DMS79 (cell line): ENCODE data around the gene PCDHB4.
"Not testable (repeated sequence)": the region's sequence is repeated elsewhere in the genome, so short reads cannot be mapped to it uniquely, and the experiment has no call there.

Experiments used
- DNase-seq: peaks from one replicate; lab custom pipeline; 2025; lab: John Stamatoyannopoulos, UW

PCDHB4 gene

DNA sequence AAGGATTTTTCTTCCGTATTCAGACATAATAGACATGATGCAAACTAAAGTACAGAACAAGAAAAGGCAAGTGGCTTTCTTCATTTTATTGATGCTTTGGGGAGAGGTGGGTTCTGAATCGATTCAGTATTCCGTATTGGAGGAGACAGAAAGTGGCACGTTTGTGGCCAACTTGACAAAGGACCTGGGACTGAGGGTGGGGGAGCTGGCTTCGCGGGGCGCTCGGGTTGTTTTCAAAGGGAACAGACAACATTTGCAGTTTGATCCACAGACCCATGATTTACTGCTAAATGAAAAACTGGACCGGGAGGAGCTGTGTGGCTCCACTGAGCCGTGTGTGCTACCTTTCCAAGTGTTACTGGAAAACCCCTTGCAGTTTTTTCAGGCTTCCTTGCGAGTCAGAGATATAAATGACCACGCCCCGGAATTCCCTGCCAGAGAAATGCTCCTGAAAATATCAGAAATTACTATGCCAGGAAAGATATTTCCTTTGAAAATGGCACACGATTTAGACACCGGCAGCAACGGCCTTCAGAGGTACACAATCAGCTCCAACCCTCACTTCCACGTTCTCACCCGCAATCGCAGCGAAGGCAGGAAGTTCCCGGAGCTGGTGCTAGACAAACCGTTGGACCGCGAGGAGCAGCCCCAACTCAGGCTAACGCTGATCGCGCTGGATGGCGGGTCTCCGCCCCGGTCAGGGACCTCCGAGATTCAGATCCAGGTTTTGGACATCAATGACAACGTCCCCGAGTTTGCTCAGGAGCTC, 28.8 kb downstream of the PCDHB4 start:
- no peak for DNase-seq

DNA sequence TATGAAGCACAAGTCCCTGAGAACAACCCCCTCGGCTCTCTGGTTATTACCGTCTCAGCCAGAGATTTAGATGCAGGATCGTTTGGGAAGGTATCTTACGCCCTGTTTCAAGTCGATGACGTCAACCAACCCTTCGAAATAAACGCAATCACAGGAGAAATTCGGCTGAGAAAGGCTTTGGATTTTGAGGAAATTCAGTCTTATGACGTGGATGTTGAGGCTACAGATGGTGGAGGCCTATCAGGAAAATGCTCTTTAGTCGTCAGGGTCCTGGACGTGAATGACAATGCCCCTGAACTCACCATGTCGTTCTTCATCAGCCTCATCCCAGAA, 29.3 kb downstream of the PCDHB4 start:
- DNase-seq, result no peak

DNA sequence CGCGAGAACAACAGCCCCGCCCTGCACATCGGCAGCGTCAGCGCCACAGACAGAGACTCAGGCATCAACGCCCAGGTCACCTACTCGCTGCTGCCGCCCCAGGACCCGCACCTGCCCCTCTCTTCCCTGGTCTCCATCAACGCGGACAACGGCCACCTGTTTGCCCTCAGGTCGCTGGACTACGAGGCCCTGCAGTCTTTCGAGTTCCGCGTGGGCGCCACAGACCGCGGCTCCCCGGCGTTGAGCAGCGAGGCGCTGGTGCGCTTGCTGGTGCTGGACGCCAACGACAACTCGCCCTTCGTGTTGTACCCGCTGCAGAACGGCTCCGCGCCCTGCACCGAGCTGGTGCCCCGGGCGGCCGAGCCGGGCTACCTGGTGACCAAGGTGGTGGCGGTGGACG, 30.0 kb downstream of the PCDHB4 start:
- DNase-seq, result not testable (repeated sequence)

DNA sequence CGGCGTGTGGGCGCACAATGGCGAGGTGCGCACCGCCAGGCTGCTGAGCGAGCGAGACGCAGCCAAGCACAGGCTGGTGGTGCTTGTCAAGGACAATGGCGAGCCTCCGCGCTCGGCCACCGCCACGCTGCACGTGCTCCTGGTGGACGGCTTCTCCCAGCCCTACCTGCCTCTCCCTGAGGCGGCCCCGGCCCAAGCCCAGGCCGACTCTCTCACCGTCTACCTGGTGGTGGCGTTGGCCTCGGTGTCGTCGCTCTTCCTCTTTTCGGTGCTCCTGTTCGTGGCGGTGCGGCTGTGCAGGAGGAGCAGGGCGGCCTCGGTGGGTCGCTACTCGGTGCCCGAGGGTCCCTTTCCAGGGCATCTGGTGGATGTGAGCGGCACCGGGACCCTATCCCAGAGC, 30.5 kb downstream of the PCDHB4 start:
- not testable (repeated sequence) for DNase-seq

DNA sequence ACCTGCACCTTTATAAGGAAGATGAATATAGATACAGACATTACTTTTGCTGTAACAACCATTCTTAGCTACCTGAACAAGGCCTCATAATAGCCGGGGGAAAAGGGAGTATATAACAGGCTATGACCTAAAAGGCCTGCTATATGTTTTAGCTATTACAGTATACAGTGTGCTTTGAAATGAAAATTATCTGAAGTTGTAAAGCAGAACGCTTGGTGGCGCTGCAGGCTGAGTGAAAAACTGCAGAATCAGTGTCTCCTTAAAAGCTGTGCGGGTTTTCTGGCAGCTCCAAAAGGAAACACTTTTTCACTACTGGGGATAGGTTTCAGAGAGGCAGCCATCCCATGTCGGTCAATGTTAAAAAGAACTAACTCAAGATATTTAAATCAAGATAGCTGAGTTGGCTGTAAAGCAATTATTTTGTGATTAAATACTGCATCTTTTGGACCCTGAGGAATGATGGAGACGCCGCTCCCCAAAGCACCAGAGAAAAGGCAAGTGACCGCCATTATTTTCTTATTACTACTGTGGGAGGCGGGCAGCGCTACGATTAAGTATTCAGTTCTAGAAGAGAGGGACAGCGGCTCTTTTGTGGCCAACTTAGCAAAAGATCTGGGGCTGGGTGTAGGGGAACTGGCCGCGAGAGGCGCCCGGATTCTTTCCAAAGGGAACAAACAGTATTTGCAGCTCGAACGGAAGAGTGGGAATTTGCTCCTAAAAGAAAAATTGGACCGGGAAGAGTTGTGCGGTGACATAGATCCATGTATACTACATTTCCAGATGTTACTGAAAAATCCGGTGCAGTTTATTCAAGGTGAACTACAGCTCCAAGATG, 34.1 kb downstream of the PCDHB4 start:
- no peak for DNase-seq

DNA sequence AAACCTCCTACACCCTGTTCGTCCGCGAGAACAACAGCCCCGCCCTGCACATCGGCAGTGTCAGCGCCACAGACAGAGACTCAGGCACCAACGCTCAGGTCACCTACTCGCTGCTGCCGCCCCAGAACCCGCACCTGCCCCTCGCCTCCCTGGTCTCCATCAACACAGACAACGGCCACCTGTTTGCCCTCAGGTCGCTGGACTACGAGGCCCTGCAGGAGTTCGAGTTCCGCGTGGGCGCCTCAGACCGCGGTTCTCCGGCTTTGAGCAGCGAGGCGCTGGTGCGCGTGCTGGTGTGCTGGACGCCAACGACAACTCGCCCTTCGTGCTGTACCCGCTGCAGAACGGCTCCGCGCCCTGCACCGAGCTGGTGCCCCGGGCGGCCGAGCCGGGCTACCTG, 35.7 kb downstream of the PCDHB4 start:
- DNase-seq, result not testable (repeated sequence)

DNA sequence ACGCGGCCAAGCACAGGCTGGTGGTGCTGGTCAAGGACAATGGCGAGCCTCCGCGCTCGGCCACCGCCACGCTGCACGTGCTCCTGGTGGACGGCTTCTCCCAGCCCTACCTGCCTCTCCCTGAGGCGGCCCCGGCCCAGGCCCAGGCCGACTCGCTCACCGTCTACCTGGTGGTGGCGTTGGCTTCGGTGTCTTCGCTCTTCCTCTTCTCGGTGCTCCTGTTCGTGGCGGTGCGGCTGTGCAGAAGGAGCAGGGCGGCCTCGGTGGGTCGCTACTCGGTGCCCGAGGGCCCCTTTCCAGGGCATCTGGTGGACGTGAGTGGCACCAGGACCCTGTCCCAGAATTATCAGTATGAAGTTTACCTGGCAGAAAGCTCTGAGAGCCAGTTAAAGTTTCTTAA, 36.3 kb downstream of the PCDHB4 start:
- not testable (repeated sequence) for DNase-seq

DNA sequence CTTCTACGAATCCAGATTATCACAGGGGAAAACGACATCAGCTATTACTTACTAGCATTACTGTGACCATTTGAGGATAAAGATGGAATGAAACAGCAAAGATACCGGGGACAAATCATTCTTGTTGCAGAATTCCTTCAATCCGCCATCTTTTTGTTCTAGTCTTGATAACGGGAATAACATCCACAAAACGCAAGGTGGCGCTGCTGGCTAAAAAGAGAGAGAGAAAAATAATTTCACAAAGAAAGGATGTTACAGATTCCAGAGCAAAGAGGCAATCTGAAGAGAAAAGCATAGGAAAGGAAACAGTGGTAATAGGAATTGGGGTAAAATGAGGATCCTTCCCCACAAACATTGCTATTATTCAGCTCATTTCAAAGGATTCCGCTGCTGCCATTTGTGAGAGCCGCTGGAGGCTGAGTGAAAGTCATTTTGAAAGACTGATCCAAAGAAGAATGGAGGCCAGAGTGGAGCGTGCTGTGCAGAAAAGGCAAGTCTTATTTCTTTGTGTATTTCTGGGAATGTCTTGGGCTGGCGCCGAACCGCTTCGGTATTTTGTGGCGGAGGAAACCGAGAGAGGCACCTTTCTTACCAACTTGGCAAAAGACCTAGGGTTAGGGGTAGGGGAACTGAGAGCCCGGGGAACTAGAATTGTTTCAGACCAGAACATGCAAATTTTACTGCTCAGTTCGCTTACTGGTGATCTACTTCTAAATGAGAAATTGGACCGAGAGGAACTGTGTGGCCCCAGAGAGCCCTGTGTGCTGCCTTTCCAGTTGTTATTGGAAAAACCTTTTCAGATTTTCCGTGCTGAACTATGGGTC, 51.0 kb downstream of the PCDHB4 start, which contains the start of gene PCDHB7:
Gene PCDHB7, plus strand, starts transcription at position 264 of the 824 bp plus-strand sequence. Its CDS starts 192 bp downstream, at position 456.
- DNase-seq, result no peak

DNA sequence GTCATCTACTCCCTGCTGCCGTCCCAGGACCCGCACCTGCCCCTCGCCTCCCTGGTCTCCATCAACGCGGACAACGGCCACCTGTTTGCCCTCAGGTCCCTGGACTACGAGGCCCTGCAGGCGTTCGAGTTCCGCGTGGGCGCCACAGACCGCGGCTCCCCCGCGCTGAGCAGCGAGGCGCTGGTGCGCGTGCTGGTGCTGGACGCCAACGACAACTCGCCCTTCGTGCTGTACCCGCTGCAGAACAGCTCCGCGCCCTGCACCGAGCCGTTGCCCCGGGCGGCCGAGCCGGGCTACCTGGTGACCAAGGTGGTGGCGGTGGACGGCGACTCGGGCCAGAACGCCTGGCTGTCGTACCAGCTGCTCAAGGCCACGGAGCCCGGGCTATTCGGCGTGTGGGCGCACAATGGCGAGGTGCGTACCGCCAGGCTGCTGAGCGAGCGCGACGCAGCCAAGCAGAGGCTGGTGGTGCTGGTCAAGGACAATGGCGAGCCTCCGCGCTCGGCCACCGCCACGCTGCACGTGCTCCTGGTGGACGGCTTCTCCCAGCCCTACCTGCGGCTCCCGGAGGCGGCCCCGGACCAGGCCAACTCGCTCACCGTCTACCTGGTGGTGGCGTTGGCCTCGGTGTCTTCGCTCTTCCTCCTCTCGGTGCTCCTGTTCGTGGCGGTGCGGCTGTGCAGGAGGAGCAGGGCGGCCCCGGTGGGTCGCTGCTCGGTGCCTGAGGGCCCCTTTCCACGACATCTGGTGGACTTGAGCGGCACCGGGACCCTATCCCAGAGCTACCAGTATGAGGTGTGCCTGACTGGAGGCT, 52.9 kb downstream of the PCDHB4 start:
- not testable (repeated sequence) for DNase-seq
